H1 (cell line): Measurements from ENCODE around the gene L3MBTL1. TPM values are rescaled to one million over a fixed set of nuclear protein-coding genes. Genes with fewer than 3 reads are reported as not detected.
"Not testable (repeated sequence)": the region's sequence is repeated elsewhere in the genome, so short reads cannot be mapped to it uniquely, and the experiment has no call there.

ENCODE experiments used
- CTCF ChIA-PET: fragments of 300-600 bp; sonication (Branson Sonifier 250); formaldehyde crosslinking; loops from one replicate; lab custom pipeline; 2021; ENCODE audit not compliant: partially characterized antibody; lab: Charles Lee
- POLR2A ChIA-PET: fragments of 300-600 bp; sonication (Branson Sonifier 250); formaldehyde crosslinking; loops from one replicate; lab custom pipeline; 2021; ENCODE audit warnings: inconsistent platforms; ENCODE audit not compliant: partially characterized antibody; lab: Charles Lee
- DNase-seq, 2 experiments: peaks; one replicate each; pipeline versions ENCODE4 v3.0.0 to v3.0.0-alpha.2; 2010 to 2022; ENCODE audit warnings: low spot score in 2 of 2, low read depth in 1 of 2, mixed read lengths in 1 of 2
- FAIRE-seq: peaks from 2 replicates; lab custom pipeline; 2011; peaks lifted over from hg19 to GRCh38; lab: Jason Lieb, UNC
- H2AFZ ChIP-seq: 2 replicates; pipeline ENCODE4 v1.8.1; 2012; ENCODE audit warnings: low read length, inconsistent platforms
- H2AK5ac ChIP-seq: 2 replicates; pipeline ENCODE4 v1.6.1; 2013; ENCODE audit warnings: low read depth, low read length
- H2BK120ac ChIP-seq: replicated peaks from 2 replicates; pipeline ENCODE3; 2013; ENCODE audit warnings: low read depth, low read length, inconsistent platforms
- H2BK12ac ChIP-seq: 2 replicates; pipeline ENCODE4 v1.6.1; 2013; ENCODE audit warnings: low read depth, low read length
- H2BK15ac ChIP-seq: 2 replicates; pipeline ENCODE4 v1.6.1; 2013; ENCODE audit warnings: low read length
- H2BK20ac ChIP-seq: 2 replicates; pipeline ENCODE4 v1.6.1; 2013; ENCODE audit warnings: low read length
- H2BK5ac ChIP-seq: 2 replicates; pipeline ENCODE4 v1.6.1; 2013; ENCODE audit warnings: low read depth, low read length
- H3K14ac ChIP-seq: 2 replicates; pipeline ENCODE4 v1.6.1; 2013; ENCODE audit warnings: inconsistent platforms; ENCODE audit not compliant: insufficient read length
- H3K18ac ChIP-seq: 2 replicates; pipeline ENCODE4 v1.6.1; 2013; ENCODE audit warnings: low read length; ENCODE audit errors: extremely low read depth
- H3K23ac ChIP-seq: 2 replicates; pipeline ENCODE4 v1.6.1; 2013; ENCODE audit warnings: inconsistent platforms; ENCODE audit not compliant: insufficient read length
- H3K23me2 ChIP-seq: 2 replicates; pipeline ENCODE4 v1.6.1; 2013; ENCODE audit warnings: low read depth, low read length
- H3K27ac ChIP-seq: 2 replicates; pipeline ENCODE4 v1.6.1; 2011; ENCODE audit warnings: low read depth, low read length, inconsistent platforms
- H3K27me3 ChIP-seq, 4 experiments: replicated peaks in 1 of 4; 1 replicate in 1 of 4; 2 replicates in 3 of 4; pipeline versions ENCODE4 v1.6.1 to v1.8.1; 2011 to 2013; ENCODE audit warnings: low read length in 3 of 4, mild to moderate bottlenecking in 3 of 4, inconsistent platforms in 2 of 4, mixed read lengths in 2 of 4, moderate library complexity in 1 of 4; ENCODE audit not compliant: control insufficient read depth in 3 of 4, insufficient read depth in 3 of 4; ENCODE audit errors: extremely low read depth in 1 of 4
- H3K36me3 ChIP-seq, 4 experiments: 2 replicates each; pipeline versions ENCODE4 v1.6.1 to v1.8.1; 2011 to 2013; ENCODE audit warnings: mild to moderate bottlenecking in 4 of 4, low read length in 3 of 4, moderate library complexity in 2 of 4, control low read depth in 1 of 4, inconsistent platforms in 1 of 4; ENCODE audit not compliant: insufficient read depth in 4 of 4, control insufficient read depth in 2 of 4
- H3K4ac ChIP-seq: replicated peaks from 2 replicates; pipeline ENCODE3; 2013; ENCODE audit warnings: low read length, low read depth, mixed read lengths, inconsistent platforms; ENCODE audit not compliant: insufficient read length
- H3K4me1 ChIP-seq, 4 experiments: replicated peaks in 1 of 4; 1 replicate in 1 of 4; 2 replicates in 3 of 4; pipeline versions ENCODE4 v1.6.1 to v1.8.1; 2011 to 2013; ENCODE audit warnings: low read length in 3 of 4, inconsistent platforms in 2 of 4, mixed read lengths in 1 of 4; ENCODE audit not compliant: insufficient read depth in 4 of 4, control insufficient read depth in 3 of 4
- H3K4me2 ChIP-seq, 2 experiments: 2 replicates each; pipeline versions ENCODE4 v1.6.1 to v1.8.1; 2011 to 2013; ENCODE audit warnings: low read depth in 2 of 2, low read length in 2 of 2, control low read depth in 1 of 2, inconsistent platforms in 1 of 2, mild to moderate bottlenecking in 1 of 2; ENCODE audit not compliant: insufficient read depth in 1 of 2
- H3K4me3 ChIP-seq, 4 experiments: fragments of 200-600, 300-600 bp in 1 of 4; sonication (generic), shearing (Covaris generic), sonication (Bioruptor Twin) in 1 of 4; 2 replicates each; pipeline versions ENCODE4 v1.5.1 to v1.8.1; 2011 to 2016; ENCODE audit warnings: low read length in 4 of 4, low read depth in 3 of 4, control low read depth in 2 of 4, inconsistent platforms in 2 of 4, mild to moderate bottlenecking in 2 of 4, mixed read lengths in 1 of 4, moderate library complexity in 1 of 4; ENCODE audit not compliant: insufficient read depth in 2 of 4; ENCODE audit errors: extremely low read depth in 1 of 4
- H3K56ac ChIP-seq: replicated peaks from 2 replicates; pipeline ENCODE3; 2013; ENCODE audit warnings: low read depth, mild to moderate bottlenecking, mixed read lengths, low read length, inconsistent platforms; ENCODE audit not compliant: insufficient read length
- H3K79me1 ChIP-seq: 2 replicates; pipeline ENCODE4 v1.6.1; 2013; ENCODE audit warnings: low read depth, low read length, control low read depth
- H3K79me2 ChIP-seq, 2 experiments: 2 replicates each; pipeline versions ENCODE4 v1.6.1 to v1.8.1; 2012 to 2013; ENCODE audit warnings: low read length in 2 of 2, mild to moderate bottlenecking in 2 of 2, inconsistent platforms in 1 of 2; ENCODE audit not compliant: insufficient read depth in 2 of 2, control insufficient read depth in 1 of 2
- H3K9ac ChIP-seq, 4 experiments: replicated peaks in 1 of 4; 1 replicate in 1 of 4; 2 replicates in 3 of 4; pipeline versions ENCODE4 v1.6.1 to v1.8.1; 2011 to 2013; ENCODE audit warnings: low read depth in 3 of 4, low read length in 3 of 4, control low read depth in 2 of 4, mild to moderate bottlenecking in 2 of 4, moderate library complexity in 2 of 4, inconsistent platforms in 1 of 4; ENCODE audit errors: extremely low read depth in 1 of 4
- H3K9me3 ChIP-seq, 2 experiments: 2 replicates each; pipeline versions ENCODE4 v1.6.1 to v1.8.1; 2012 to 2013; ENCODE audit warnings: mild to moderate bottlenecking in 2 of 2, moderate library complexity in 2 of 2, control low read depth in 1 of 2, inconsistent platforms in 1 of 2, low read depth in 1 of 2, low read length in 1 of 2, mixed read lengths in 1 of 2; ENCODE audit not compliant: insufficient read depth in 2 of 2
- H4K20me1 ChIP-seq, 2 experiments: replicated peaks in 1 of 2; 2 replicates each; pipeline versions ENCODE3 to v1.8.1; 2011 to 2013; ENCODE audit warnings: inconsistent platforms in 2 of 2, low read length in 2 of 2, mild to moderate bottlenecking in 1 of 2; ENCODE audit not compliant: insufficient read depth in 2 of 2, control insufficient read depth in 1 of 2
- H4K5ac ChIP-seq: 2 replicates; pipeline ENCODE4 v1.6.1; 2013; ENCODE audit warnings: low read length, low read depth, mixed read lengths, inconsistent platforms; ENCODE audit not compliant: insufficient read length
- H4K8ac ChIP-seq: 2 replicates; pipeline ENCODE4 v1.8.0; 2013; ENCODE audit warnings: mild to moderate bottlenecking, moderate library complexity, low read length, inconsistent platforms; ENCODE audit not compliant: insufficient read depth; ENCODE audit errors: extremely low read depth
- H4K91ac ChIP-seq: replicated peaks from 2 replicates; pipeline ENCODE3; 2013; ENCODE audit warnings: low read length, mixed read lengths, inconsistent platforms; ENCODE audit not compliant: insufficient read length
- WGBS, 2 experiments: shearing (Covaris generic) in 1 of 2; methylation state at CpG; one replicate each; pipeline versions ENCODE4 v1.1.6 to v1.1.7; 2013 to 2015; ENCODE audit warnings: low lambda C conversion rate in 2 of 2, mixed read lengths in 2 of 2, inconsistent platforms in 1 of 2, low coverage in 1 of 2, missing lambda C conversion rate in 1 of 2; ENCODE audit not compliant: insufficient replicate concordance in 2 of 2, insufficient coverage in 1 of 2, insufficient read length in 1 of 2; ENCODE audit errors: extremely low coverage in 1 of 2, missing lambda C conversion rate in 1 of 2; 5-methylcytosine and 5-hydroxymethylcytosine counted together
- polyA plus RNA-seq, 7 experiments: library from polyadenylated mRNA; depleted of rRNA in 3 of 7; stranded (reverse) in 5 of 7; unstranded in 2 of 7; fragments of >200 nt in 5 of 7; fragments of 200-250 nt in 2 of 7; gene quantifications; 1 replicate in 5 of 7; 2 replicates in 1 of 7; 4 replicates in 1 of 7; pipeline versions ENCODE4 v1.2.1 to v1.2.3, GENCODE V29; 2011 to 2013; ENCODE audit warnings: missing spikeins in 2 of 7, mixed read lengths in 2 of 7
- total RNA-seq: library from RNA; stranded (reverse); fragmentation: NEBNext Ultra II Directional; extraction: Animal tissue kit (Norgen Biotek cat#: 25700); gene quantifications from 2 replicates; pipeline ENCODE4 v1.2.1, GENCODE V29; 2021

The L3MBTL1 gene
- total and polyA plus RNA-seq, 2 of the 8 experiments (the other 6 are each of a cell fraction or from before 2014, with no cell fraction given), result 11.9 to 17.0 TPM

DNA sequence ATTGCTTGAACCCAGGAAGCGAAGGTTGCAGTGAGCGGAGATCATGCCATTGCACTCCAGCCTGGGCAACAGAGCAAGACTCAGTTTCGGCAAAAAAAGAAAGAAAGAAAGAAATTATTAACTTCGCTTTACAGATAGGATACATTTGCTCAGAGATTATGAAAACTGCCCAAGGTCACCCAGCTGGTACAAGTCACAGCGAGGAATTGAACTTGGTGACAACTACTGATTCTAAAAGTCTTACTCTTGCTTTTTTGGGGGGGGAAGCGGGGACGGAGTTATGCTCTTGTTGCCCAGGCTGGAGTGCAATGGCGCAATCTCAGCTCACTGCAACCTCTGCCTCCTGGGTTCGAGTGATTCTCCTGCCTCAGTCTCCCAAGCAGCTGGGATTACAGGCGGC, 81.0 kb downstream of the L3MBTL1 start:
- not testable (repeated sequence) for H2BK120ac ChIP-seq, H2AK5ac ChIP-seq, H2BK5ac ChIP-seq, H3K4me1 ChIP-seq, H2BK12ac ChIP-seq, H4K8ac ChIP-seq, H3K4me3 ChIP-seq, H3K79me2 ChIP-seq, H3K23ac ChIP-seq, H2AFZ ChIP-seq, H4K5ac ChIP-seq, H3K23me2 ChIP-seq, H4K91ac ChIP-seq, H3K4ac ChIP-seq, H3K79me1 ChIP-seq, DNase-seq, H3K27ac ChIP-seq, H2BK15ac ChIP-seq, H3K27me3 ChIP-seq, H3K9ac ChIP-seq, H3K36me3 ChIP-seq, H3K56ac ChIP-seq, H3K4me2 ChIP-seq, H2BK20ac ChIP-seq, H3K14ac ChIP-seq, H3K9me3 ChIP-seq, FAIRE-seq, H4K20me1 ChIP-seq, H3K18ac ChIP-seq
- ChIA-PET POLR2A (interaction anchor here (1.3 kb wide), 1 partner anchor 17 kb away, joined by 3 read pairs; no protein-coding TSS in a partner anchor), CTCF (interaction anchor here (0.7 to 1.0 kb wide), 3 partner anchors 12 to 133 kb away, joined by 3 to 4 read pairs (median 3); no protein-coding TSS in a partner anchor)
- 90% methylated on average over 10 of the region's 10 CpGs; no CpG with 5 or more reads in 1 of the 2 experiments for WGBS, 2 experiments
